Neural crest cell (in vitro differentiated cells): ENCODE data around the gene DAP. TPM values are rescaled to one million over a fixed set of nuclear protein-coding genes. Genes with fewer than 3 reads are reported as not detected.

Source experiments
- DNase-seq: peaks from one replicate; pipeline ENCODE4 v3.0.0; 2021; ENCODE audit warnings: low read depth, mixed read lengths, low spot score
- H3K27ac Mint-ChIP-seq: one replicate; pipeline ENCODE4 v1.8.0; 2021; ENCODE audit warnings: mild to moderate bottlenecking, mixed read lengths; ENCODE audit not compliant: unreplicated experiment
- H3K27me3 Mint-ChIP-seq: 2 replicates; pipeline ENCODE4 v1.8.0; 2021; ENCODE audit warnings: low read depth, mild to moderate bottlenecking, mixed read lengths
- H3K36me3 Mint-ChIP-seq: 2 replicates; pipeline ENCODE4 v1.8.0; 2021; ENCODE audit warnings: low read depth, mild to moderate bottlenecking, mixed read lengths
- H3K4me1 Mint-ChIP-seq: 2 replicates; pipeline ENCODE4 v1.8.0; 2021; ENCODE audit warnings: mixed read lengths
- H3K4me3 Mint-ChIP-seq: one replicate; pipeline ENCODE4 v1.8.0; 2021; ENCODE audit warnings: mild to moderate bottlenecking, mixed read lengths
- H3K9me3 Mint-ChIP-seq: 2 replicates; pipeline ENCODE4 v1.8.0; 2021; ENCODE audit warnings: mixed read lengths
- total RNA-seq: library from RNA; stranded (reverse); gene quantifications from 2 replicates; pipeline ENCODE4 v1.2.1, GENCODE V29; 2021
- TF ChIP-seq, protein P1 (sequence below): fragments of 200-600 bp; sonication (generic); conservative IDR thresholded peaks from 2 replicates; pipeline ENCODE4 v1.5.0; 2021; ENCODE audit warnings: antibody characterized with exemption, mild to moderate bottlenecking

DAP gene
- total RNA-seq, 1 donor from 2014 or later = 107 TPM

DNA sequence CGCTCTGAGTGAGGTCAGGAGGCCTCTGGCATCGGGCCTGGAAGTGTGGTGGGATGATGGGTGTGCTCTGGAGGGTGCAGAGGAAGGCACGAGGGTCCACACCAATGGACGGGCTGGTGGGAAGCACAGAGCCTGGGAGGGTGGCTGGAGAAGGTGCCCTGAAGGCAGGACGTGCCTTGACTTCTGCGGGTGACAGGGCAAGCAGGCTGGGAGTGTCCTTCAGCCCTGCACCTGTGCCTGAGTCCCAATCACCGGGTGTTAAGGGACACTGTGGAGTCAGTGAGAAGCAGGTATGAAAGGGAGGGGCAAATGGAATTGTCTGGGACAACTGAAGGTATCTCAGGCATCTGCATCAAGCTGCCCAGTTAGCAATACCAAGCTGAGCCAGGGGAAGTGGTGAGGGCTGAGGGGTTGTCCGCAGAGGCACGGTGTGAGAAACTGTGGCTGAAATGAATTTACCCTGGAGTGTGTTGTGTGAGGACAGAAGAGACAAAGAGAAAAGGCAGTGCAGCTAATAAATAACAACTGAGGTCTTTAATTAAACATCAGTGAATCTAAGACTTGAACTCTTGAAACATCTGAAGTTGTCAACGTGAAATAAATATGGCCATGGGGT lies 50.4 kb downstream of the DAP start:
- TF ChIP-seq, protein P1, sequence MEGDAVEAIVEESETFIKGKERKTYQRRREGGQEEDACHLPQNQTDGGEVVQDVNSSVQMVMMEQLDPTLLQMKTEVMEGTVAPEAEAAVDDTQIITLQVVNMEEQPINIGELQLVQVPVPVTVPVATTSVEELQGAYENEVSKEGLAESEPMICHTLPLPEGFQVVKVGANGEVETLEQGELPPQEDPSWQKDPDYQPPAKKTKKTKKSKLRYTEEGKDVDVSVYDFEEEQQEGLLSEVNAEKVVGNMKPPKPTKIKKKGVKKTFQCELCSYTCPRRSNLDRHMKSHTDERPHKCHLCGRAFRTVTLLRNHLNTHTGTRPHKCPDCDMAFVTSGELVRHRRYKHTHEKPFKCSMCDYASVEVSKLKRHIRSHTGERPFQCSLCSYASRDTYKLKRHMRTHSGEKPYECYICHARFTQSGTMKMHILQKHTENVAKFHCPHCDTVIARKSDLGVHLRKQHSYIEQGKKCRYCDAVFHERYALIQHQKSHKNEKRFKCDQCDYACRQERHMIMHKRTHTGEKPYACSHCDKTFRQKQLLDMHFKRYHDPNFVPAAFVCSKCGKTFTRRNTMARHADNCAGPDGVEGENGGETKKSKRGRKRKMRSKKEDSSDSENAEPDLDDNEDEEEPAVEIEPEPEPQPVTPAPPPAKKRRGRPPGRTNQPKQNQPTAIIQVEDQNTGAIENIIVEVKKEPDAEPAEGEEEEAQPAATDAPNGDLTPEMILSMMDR = no peak

DNA sequence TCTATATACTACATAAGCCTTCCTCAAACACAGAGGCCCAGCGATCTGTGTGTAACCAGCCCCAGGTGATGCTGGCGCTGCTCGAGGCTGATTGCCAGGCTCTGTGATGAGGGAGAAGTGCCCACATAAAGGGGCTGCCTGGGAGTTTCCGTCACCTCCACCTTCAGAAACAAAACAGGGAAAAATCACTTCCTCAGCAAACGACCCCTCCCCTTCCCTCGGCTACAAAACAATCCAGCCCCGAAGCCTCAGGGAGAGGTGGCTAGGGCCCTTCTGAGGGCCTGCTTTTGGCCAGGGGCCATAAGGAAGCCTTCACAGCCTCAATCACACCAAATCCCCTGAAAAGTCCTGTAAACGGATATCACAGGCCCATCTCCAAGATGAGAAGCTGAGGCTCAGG lies 51.1 kb downstream of the DAP start:
- TF ChIP-seq, protein P1 = no peak
- H3K9me3 Mint-ChIP-seq = no peaks in the 10 kb centered on the region
- no peak for DNase-seq
- no peak overlapping the region for H3K4me3 Mint-ChIP-seq
- H3K36me3 Mint-ChIP-seq = peaks cover 24% of the 10 kb centered on the region
- no peak overlapping the region for H3K27ac Mint-ChIP-seq
- no peaks in the 10 kb centered on the region for H3K27me3 Mint-ChIP-seq
- H3K4me1 Mint-ChIP-seq = no peaks in the 10 kb centered on the region

More for the DNA sequence above, 50.4 kb downstream of the DAP start:
- Mint-ChIP-seq H3K27ac (peak overlapping the region; percentile 67), H3K4me1 (no peaks in the 10 kb centered on the region), H3K4me3 (no peak overlapping the region), H3K36me3 (peaks cover 26% of the 10 kb centered on the region), H3K9me3 (no peaks in the 10 kb centered on the region), H3K27me3 (no peaks in the 10 kb centered on the region)
- no peak for DNase-seq

DNA sequence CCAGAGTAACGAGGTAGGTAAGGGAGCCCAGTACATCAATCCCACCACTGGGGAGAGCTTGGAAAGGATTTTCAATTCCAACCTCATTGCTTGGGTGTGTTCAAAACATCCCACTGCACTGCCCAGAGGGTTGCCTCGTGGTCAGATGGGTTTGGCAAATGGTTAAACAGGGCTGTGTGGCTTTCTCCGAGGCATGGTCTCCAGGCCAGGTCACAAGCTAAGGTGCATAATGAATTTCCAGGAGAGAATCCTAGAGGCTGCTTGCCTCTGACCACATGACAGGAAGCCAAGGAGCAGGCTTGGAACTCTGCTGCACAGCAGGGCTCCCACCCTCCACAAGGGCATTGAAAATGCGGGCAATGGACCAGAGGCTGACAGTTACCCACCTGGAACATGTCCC lies 51.6 kb downstream of the DAP start:
- peaks cover 21% of the 10 kb centered on the region for H3K36me3 Mint-ChIP-seq
- no peak for DNase-seq
- TF ChIP-seq, protein P1 = no peak
- H3K9me3 Mint-ChIP-seq = no peaks in the 10 kb centered on the region
- H3K27me3 Mint-ChIP-seq = no peaks in the 10 kb centered on the region
- no peaks in the 10 kb centered on the region for H3K4me1 Mint-ChIP-seq
- no peak overlapping the region for H3K27ac Mint-ChIP-seq
- no peak overlapping the region for H3K4me3 Mint-ChIP-seq

DNA sequence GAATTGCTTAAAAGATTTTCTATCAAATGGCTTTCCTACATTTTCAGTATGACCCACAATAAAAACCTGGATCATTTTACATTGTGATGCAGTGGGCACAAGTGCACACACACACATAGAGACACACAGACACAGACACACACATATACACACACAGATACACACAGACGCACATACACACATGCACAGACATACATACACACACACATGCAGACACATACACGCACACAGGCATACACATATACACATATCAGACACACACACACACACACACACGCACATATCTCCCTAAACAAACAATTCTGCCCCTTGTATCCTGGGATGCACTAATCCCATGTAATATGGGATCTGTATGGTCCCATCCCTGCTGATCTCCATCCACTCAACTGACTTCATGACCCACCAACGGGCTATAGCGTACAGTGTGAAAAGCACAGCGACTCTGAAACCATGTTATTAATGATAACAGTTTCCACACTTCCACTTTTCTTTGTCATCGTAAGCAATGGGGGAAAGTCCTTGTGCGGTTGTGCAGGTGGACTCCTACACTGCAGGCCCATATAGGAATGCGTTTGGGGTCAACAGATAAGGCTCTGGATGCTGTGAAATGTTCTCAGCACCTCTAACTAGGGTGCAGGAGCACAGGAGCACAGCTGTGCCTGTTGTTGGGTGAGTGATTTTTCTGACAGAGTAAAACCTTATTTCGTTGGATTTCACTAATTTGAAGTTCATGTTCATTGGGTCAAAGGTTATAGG lies 52.7 kb downstream of the DAP start:
- Mint-ChIP-seq H3K36me3 (peaks cover 17% of the 10 kb centered on the region), H3K27me3 (no peaks in the 10 kb centered on the region), H3K4me1 (no peaks in the 10 kb centered on the region), H3K4me3 (no peak overlapping the region), H3K27ac (peak overlapping the region; percentile 15), H3K9me3 (no peaks in the 10 kb centered on the region)
- TF ChIP-seq, protein P1 = no peak
- no peak for DNase-seq

- Mint-ChIP-seq H3K4me3 (no peak overlapping the region), H3K27ac (no peak overlapping the region), H3K27me3 (no peaks in the 10 kb centered on the region), H3K4me1 (no peaks in the 10 kb centered on the region), H3K36me3 (peaks cover 9% of the 10 kb centered on the region), H3K9me3 (no peaks in the 10 kb centered on the region)
- DNase-seq = no peak
- TF ChIP-seq, protein P1 = no peak
Observed at GRCh38 chr5:10707198-10708142, 53.6 kb downstream of the DAP start.
